ENCODE measurements around the gene INPP4B.

The INPP4B gene

DNA sequence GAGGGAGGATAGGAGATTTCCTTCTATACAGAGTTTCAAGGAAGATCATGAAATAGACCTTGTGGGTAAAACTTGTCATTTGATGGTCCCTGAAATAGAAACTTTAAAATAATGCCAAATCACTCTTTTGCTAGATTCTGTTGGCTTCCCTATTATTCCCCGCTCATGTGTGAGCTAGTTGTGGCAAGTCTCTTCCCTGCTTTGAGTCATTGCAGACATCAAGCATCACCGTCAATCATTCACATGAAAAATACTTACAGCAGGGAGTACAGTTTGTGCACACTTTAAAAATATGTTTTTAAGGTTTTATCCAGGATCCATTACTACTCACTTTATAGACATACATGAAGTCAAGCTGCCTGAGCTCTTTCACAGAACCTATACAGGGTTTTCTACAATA lies 35.2 kb upstream of the INPP4B start:
- DNase-seq (ENCODE audit: low spot score) (no peak), ATAC-seq (ENCODE audit: low read depth) (no peak)
- peaks cover 6% of the 10 kb centered on the region for H3K27me3 ChIP-seq (ENCODE audit: insufficient read depth, poor library complexity, severe bottlenecking)
- H3K9me3 ChIP-seq (ENCODE audit: severe bottlenecking) = no peaks in the 10 kb centered on the region
- TF ChIP-seq, protein P1, sequence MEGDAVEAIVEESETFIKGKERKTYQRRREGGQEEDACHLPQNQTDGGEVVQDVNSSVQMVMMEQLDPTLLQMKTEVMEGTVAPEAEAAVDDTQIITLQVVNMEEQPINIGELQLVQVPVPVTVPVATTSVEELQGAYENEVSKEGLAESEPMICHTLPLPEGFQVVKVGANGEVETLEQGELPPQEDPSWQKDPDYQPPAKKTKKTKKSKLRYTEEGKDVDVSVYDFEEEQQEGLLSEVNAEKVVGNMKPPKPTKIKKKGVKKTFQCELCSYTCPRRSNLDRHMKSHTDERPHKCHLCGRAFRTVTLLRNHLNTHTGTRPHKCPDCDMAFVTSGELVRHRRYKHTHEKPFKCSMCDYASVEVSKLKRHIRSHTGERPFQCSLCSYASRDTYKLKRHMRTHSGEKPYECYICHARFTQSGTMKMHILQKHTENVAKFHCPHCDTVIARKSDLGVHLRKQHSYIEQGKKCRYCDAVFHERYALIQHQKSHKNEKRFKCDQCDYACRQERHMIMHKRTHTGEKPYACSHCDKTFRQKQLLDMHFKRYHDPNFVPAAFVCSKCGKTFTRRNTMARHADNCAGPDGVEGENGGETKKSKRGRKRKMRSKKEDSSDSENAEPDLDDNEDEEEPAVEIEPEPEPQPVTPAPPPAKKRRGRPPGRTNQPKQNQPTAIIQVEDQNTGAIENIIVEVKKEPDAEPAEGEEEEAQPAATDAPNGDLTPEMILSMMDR (IDR thresholded peaks at IDR 0.05; ENCODE audit: poor library complexity, severe bottlenecking) = no peak
- no peak overlapping the region for H3K27ac ChIP-seq (ENCODE audit: poor library complexity, severe bottlenecking)
- no peaks in the 10 kb centered on the region for H3K36me3 ChIP-seq (ENCODE audit: low read depth)
- no peak overlapping the region for H3K4me3 ChIP-seq (ENCODE audit: severe bottlenecking)
- H3K4me1 ChIP-seq (ENCODE audit: insufficient read depth, poor library complexity, severe bottlenecking) = no peaks in the 10 kb centered on the region

DNA sequence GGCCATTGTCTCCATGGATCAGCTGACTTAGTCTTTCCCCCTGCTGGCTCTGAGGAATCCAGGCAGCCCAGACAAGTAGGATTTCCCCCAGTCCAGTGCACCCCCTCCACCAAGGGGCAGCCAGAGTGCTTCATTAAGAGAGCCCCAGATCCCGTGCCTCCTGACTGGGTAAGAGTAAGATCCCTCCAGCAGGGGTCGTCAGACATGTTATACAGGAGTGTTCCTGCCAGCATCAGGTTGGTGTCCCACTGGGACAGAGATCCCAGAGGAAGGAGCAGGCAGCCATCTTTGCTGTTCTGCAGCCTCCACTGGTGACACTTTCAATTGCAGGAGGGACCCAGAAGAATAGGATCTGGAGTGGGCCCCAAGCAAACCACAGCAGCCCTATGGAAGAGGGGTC lies 29.0 kb upstream of the INPP4B start:
- H3K4me1 ChIP-seq (ENCODE audit: insufficient read depth, poor library complexity, severe bottlenecking) = no peaks in the 10 kb centered on the region

DNA sequence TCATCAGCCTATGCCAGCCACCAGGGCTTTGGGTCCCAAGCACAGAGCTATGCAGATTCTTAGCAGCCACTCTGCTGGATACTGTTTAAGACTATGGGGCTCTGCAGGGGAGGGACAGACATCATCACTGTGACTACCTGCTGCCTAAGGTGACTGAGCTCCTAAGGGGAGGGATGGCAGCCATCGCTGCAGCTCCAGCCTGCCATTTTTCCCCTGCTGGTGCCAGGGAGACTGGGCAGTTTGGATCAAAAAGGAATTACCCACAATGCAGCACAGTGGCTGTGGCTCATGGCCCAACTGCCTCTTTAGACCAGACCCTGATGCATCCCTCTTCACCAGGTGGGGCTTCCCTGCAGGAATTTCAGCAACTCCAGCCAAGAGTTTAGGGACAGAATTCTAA lies 28.6 kb upstream of the INPP4B start:
- TF ChIP-seq, protein P1 (IDR thresholded peaks at IDR 0.05; ENCODE audit: poor library complexity, severe bottlenecking) = no peak
- H3K27me3 ChIP-seq (ENCODE audit: insufficient read depth, poor library complexity, severe bottlenecking) = no peaks in the 10 kb centered on the region
- no peak for DNase-seq (ENCODE audit: low spot score)
- H3K4me1 ChIP-seq (ENCODE audit: insufficient read depth, poor library complexity, severe bottlenecking) = no peaks in the 10 kb centered on the region
- ATAC-seq (ENCODE audit: low read depth) = no peak
- H3K27ac ChIP-seq (ENCODE audit: poor library complexity, severe bottlenecking) = no peak overlapping the region
- H3K36me3 ChIP-seq (ENCODE audit: low read depth) = no peaks in the 10 kb centered on the region
- H3K4me3 ChIP-seq (ENCODE audit: severe bottlenecking) = no peak overlapping the region
- no peaks in the 10 kb centered on the region for H3K9me3 ChIP-seq (ENCODE audit: severe bottlenecking)

More for the DNA sequence above, 29.0 kb upstream of the INPP4B start:
- Histone ChIP-seq H3K27me3 (ENCODE audit: insufficient read depth, poor library complexity, severe bottlenecking) (no peaks in the 10 kb centered on the region), H3K4me3 (ENCODE audit: severe bottlenecking) (no peak overlapping the region), H3K9me3 (ENCODE audit: severe bottlenecking) (no peaks in the 10 kb centered on the region), H3K36me3 (ENCODE audit: low read depth) (no peaks in the 10 kb centered on the region), H3K27ac (ENCODE audit: poor library complexity, severe bottlenecking) (no peak overlapping the region)
- no peak for ATAC-seq (ENCODE audit: low read depth)
- TF ChIP-seq, protein P1 (IDR thresholded peaks at IDR 0.05; ENCODE audit: poor library complexity, severe bottlenecking) = no peak
- no peak for DNase-seq (ENCODE audit: low spot score)

DNA sequence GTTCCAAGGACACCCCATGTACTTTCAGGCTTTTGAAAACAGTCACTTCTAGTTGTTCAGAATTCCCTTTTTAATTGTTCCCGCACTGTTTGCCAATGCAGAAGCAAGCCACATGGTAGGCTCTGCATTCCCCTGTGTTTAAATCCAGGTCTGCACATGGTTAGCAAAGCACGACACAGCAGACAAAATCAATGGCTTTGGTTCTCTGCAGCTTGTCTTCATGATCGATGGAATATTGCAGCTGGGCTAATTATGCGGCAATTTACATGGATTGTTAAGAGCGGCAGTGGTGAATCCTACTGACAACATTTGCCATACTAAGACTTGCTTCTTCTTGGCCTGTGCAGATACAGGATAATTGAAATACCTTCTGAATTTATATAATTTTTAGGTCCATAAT lies 20.6 kb upstream of the INPP4B start:
- DNase-seq (ENCODE audit: low spot score) (no peak), ATAC-seq (ENCODE audit: low read depth) (no peak)
- Histone ChIP-seq H3K4me3 (ENCODE audit: severe bottlenecking) (no peak overlapping the region), H3K9me3 (ENCODE audit: severe bottlenecking) (no peaks in the 10 kb centered on the region), H3K27ac (ENCODE audit: poor library complexity, severe bottlenecking) (no peak overlapping the region), H3K4me1 (ENCODE audit: insufficient read depth, poor library complexity, severe bottlenecking) (no peaks in the 10 kb centered on the region), H3K36me3 (ENCODE audit: low read depth) (no peaks in the 10 kb centered on the region), H3K27me3 (ENCODE audit: insufficient read depth, poor library complexity, severe bottlenecking) (no peaks in the 10 kb centered on the region)
- TF ChIP-seq, protein P1 (IDR thresholded peaks at IDR 0.05; ENCODE audit: poor library complexity, severe bottlenecking) = no peak

DNA sequence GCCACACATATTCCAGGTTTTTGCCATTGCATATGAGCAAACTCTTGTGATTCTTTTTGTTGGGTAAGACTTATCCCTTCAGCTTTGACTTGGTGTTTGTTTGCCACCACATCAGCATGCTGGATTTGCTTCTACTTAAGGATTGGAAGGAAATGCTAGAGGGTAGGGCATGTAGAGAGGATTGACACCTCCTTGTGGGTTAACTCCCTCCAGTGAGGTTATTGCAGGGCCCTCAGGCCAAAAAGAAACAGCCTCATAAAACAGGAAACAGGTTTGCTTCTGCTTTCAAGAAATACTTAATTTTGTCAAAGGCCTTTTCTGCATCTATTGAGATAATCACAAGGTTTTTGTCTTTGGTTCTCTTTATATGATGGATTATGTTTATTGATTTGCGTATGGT lies 15.2 kb upstream of the INPP4B start:
- Histone ChIP-seq H3K27me3 (ENCODE audit: insufficient read depth, poor library complexity, severe bottlenecking) (no peaks in the 10 kb centered on the region), H3K4me1 (ENCODE audit: insufficient read depth, poor library complexity, severe bottlenecking) (no peaks in the 10 kb centered on the region), H3K4me3 (ENCODE audit: severe bottlenecking) (no peak overlapping the region), H3K27ac (ENCODE audit: poor library complexity, severe bottlenecking) (no peak overlapping the region), H3K9me3 (ENCODE audit: severe bottlenecking) (no peaks in the 10 kb centered on the region), H3K36me3 (ENCODE audit: low read depth) (no peaks in the 10 kb centered on the region)
- no peak for DNase-seq (ENCODE audit: low spot score)
- TF ChIP-seq, protein P1 (IDR thresholded peaks at IDR 0.05; ENCODE audit: poor library complexity, severe bottlenecking) = no peak
- no peak for ATAC-seq (ENCODE audit: low read depth)

All from RWPE2 (cell line).